Neutrophil (primary cell): ENCODE data around the gene ZDHHC18.
"Not testable (repeated sequence)": the region's sequence is repeated elsewhere in the genome, so short reads cannot be mapped to it uniquely, and the experiment has no call there.

Experiments
- H3K27ac ChIP-seq: fragments of 200-600 bp; sonication (generic); 2 replicates; pipeline ENCODE4 v1.5.1; 2016; ENCODE audit warnings: mild to moderate bottlenecking, moderate library complexity
- H3K27me3 ChIP-seq: fragments of 200-600 bp; sonication (generic); 2 replicates; pipeline ENCODE4 v1.6.0; 2016; ENCODE audit warnings: mild to moderate bottlenecking
- H3K36me3 ChIP-seq: fragments of 200-600 bp; sonication (generic); 2 replicates; pipeline ENCODE4 v1.5.1; 2017
- H3K4me1 ChIP-seq, 2 experiments: fragments of 200-600 bp in 1 of 2; sonication (generic) in 1 of 2; 1 replicate in 1 of 2; 2 replicates in 1 of 2; pipeline versions ENCODE4 v1.5.1 to v1.6.1; 2013 to 2016; ENCODE audit warnings: low read depth in 1 of 2, low read length in 1 of 2, mild to moderate bottlenecking in 1 of 2, moderate library complexity in 1 of 2; ENCODE audit not compliant: control insufficient read depth in 1 of 2, insufficient read depth in 1 of 2
- H3K4me3 ChIP-seq, 2 experiments: fragments of 200-600 bp in 1 of 2; sonication (generic) in 1 of 2; 1 replicate in 1 of 2; 2 replicates in 1 of 2; pipeline ENCODE4 v1.5.1; 2013 to 2016; ENCODE audit warnings: low read depth in 1 of 2, low read length in 1 of 2, mild to moderate bottlenecking in 1 of 2, moderate library complexity in 1 of 2
- H3K9me3 ChIP-seq: fragments of 200-600 bp; sonication (generic); 2 replicates; pipeline ENCODE4 v1.5.1; 2016
- CTCF ChIP-seq: fragments of 200-600 bp; sonication (generic); IDR thresholded peaks from 2 replicates; pipeline ENCODE4 v1.5.1; 2016; ENCODE audit warnings: antibody characterized with exemption

ZDHHC18 gene

GRCh38 chr1:26874896-26875295 lies 48.4 kb downstream of the ZDHHC18 start:
- Histone ChIP-seq H3K4me3 (no peak overlapping the region), H3K27me3 (no peaks in the 10 kb centered on the region), H3K27ac (no peak overlapping the region), H3K36me3 (peaks cover 21% of the 10 kb centered on the region), H3K9me3 (no peaks in the 10 kb centered on the region), H3K4me1 (no peaks in the 10 kb centered on the region)
- TF ChIP-seq CTCF, result no peak

GRCh38 chr1:26877326-26877725 lies 50.8 kb downstream of the ZDHHC18 start:
- Histone ChIP-seq H3K4me1 (no peaks in the 10 kb centered on the region), H3K27ac (no peak overlapping the region), H3K4me3 (no peak overlapping the region), H3K27me3 (no peaks in the 10 kb centered on the region), H3K9me3 (no peaks in the 10 kb centered on the region), H3K36me3 (peaks cover 45% of the 10 kb centered on the region)
- no peak for TF ChIP-seq CTCF

- Histone ChIP-seq H3K27me3 (no peaks in the 10 kb centered on the region), H3K9me3 (no peaks in the 10 kb centered on the region), H3K27ac (no peak overlapping the region), H3K36me3 (peaks cover 70% of the 10 kb centered on the region), H3K4me3 (no peak overlapping the region), H3K4me1 (no peaks in the 10 kb centered on the region)
- TF ChIP-seq CTCF, result no peak
Measured at GRCh38 chr1:26879793-26880192, 53.3 kb downstream of the ZDHHC18 start.

- not testable (repeated sequence) for H3K27ac ChIP-seq, H3K4me1 ChIP-seq, H3K4me3 ChIP-seq, H3K9me3 ChIP-seq, H3K27me3 ChIP-seq
- peaks cover 86% of the 10 kb centered on the region for H3K36me3 ChIP-seq
Measured at GRCh38 chr1:26881611-26882010, 55.1 kb downstream of the ZDHHC18 start.

- H3K27ac ChIP-seq, result no peak overlapping the region
- H3K4me3 ChIP-seq, result no peak overlapping the region
- H3K27me3 ChIP-seq, result no peaks in the 10 kb centered on the region
- peaks cover 93% of the 10 kb centered on the region for H3K36me3 ChIP-seq
- TF ChIP-seq CTCF, result no peak
- no peaks in the 10 kb centered on the region for H3K4me1 ChIP-seq
- H3K9me3 ChIP-seq, result no peaks in the 10 kb centered on the region
Measured at GRCh38 chr1:26882696-26883463, 56.4 kb downstream of the ZDHHC18 start.

- Histone ChIP-seq H3K36me3 (peaks cover 69% of the 10 kb centered on the region), H3K27me3 (no peaks in the 10 kb centered on the region), H3K9me3 (no peaks in the 10 kb centered on the region), H3K4me1 (peaks cover 16 to 18% of the 10 kb centered on the region in 2 experiments), H3K27ac (no peak overlapping the region), H3K4me3 (no peak overlapping the region)
- no peak for TF ChIP-seq CTCF
Measured at GRCh38 chr1:26887125-26887524, 60.6 kb downstream of the ZDHHC18 start.
